Neuronal stem cell (in vitro differentiated cells): Measurements from ENCODE around the gene NTF4.
"Not testable (repeated sequence)": the region's sequence is repeated elsewhere in the genome, so short reads cannot be mapped to it uniquely, and the experiment has no call there.

ENCODE experiments used
- DNase-seq: peaks from one replicate; pipeline ENCODE4 v3.0.0-alpha.2; 2013; ENCODE audit warnings: low spot score
- H2AFZ ChIP-seq: one replicate; pipeline ENCODE4 v1.6.1; 2013; ENCODE audit warnings: mild to moderate bottlenecking, low read length, inconsistent platforms
- H2AK5ac ChIP-seq: 2 replicates; pipeline ENCODE4 v1.6.1; 2013; ENCODE audit warnings: low read depth, mild to moderate bottlenecking, inconsistent platforms, low read length, moderate library complexity, mixed read lengths
- H2BK120ac ChIP-seq: 2 replicates; pipeline ENCODE4 v1.6.1; 2013; ENCODE audit warnings: low read depth, mild to moderate bottlenecking, inconsistent platforms, low read length, moderate library complexity, mixed read lengths
- H2BK12ac ChIP-seq: one replicate; pipeline ENCODE4 v1.6.1; 2013; ENCODE audit warnings: low read length, inconsistent platforms
- H2BK15ac ChIP-seq: 2 replicates; pipeline ENCODE4 v1.6.1; 2013; ENCODE audit warnings: mild to moderate bottlenecking, low read length, inconsistent platforms, mixed read lengths
- H2BK5ac ChIP-seq: one replicate; pipeline ENCODE4 v1.6.1; 2013; ENCODE audit warnings: inconsistent platforms, mild to moderate bottlenecking, low read length, moderate library complexity
- H3K14ac ChIP-seq: one replicate; pipeline ENCODE4 v1.6.1; 2013; ENCODE audit warnings: low read length, inconsistent platforms
- H3K18ac ChIP-seq: 2 replicates; pipeline ENCODE4 v1.6.1; 2013; ENCODE audit warnings: low read length, inconsistent platforms
- H3K23ac ChIP-seq: 2 replicates; pipeline ENCODE4 v1.6.1; 2013; ENCODE audit warnings: low read depth, mild to moderate bottlenecking, mixed read lengths, low read length, inconsistent platforms; ENCODE audit not compliant: poor library complexity
- H3K27ac ChIP-seq: replicated peaks from 3 replicates; pipeline ENCODE4 v1.5.1; 2013; ENCODE audit warnings: low read length, inconsistent platforms
- H3K27me3 ChIP-seq, 3 experiments: 2 replicates each; pipeline ENCODE4 v1.6.1; 2013; ENCODE audit warnings: low read length in 3 of 3, mild to moderate bottlenecking in 2 of 3, inconsistent platforms in 1 of 3, low read depth in 1 of 3, mixed read lengths in 1 of 3, moderate library complexity in 1 of 3; ENCODE audit not compliant: control insufficient read depth in 3 of 3, insufficient read depth in 3 of 3
- H3K36me3 ChIP-seq, 2 donors: replicated peaks in 1 of 2; 2 replicates each; pipeline ENCODE4 v1.6.1; 2013; ENCODE audit warnings: low read length in 2 of 2; ENCODE audit not compliant: control insufficient read depth in 2 of 2, insufficient read depth in 2 of 2
- H3K4ac ChIP-seq: 2 replicates; pipeline ENCODE4 v1.6.1; 2013; ENCODE audit warnings: inconsistent platforms, mild to moderate bottlenecking, low read length, moderate library complexity
- H3K4me1 ChIP-seq, 2 donors: 1 replicate in 1 of 2; 2 replicates in 1 of 2; pipeline ENCODE4 v1.6.1; 2013; ENCODE audit warnings: low read length in 2 of 2, low read depth in 1 of 2; ENCODE audit not compliant: control insufficient read depth in 2 of 2, insufficient read depth in 1 of 2
- H3K4me2 ChIP-seq: one replicate; pipeline ENCODE4 v1.6.1; 2013; ENCODE audit warnings: mild to moderate bottlenecking, low read length, inconsistent platforms; ENCODE audit not compliant: insufficient read depth, poor library complexity, severe bottlenecking
- H3K4me3 ChIP-seq, 2 donors: 2 replicates each; pipeline ENCODE4 v1.5.1; 2013; ENCODE audit warnings: low read length in 2 of 2, mild to moderate bottlenecking in 2 of 2, inconsistent platforms in 1 of 2, moderate library complexity in 1 of 2
- H3K79me1 ChIP-seq: one replicate; pipeline ENCODE4 v1.6.1; 2013; ENCODE audit warnings: low read depth, mild to moderate bottlenecking, inconsistent platforms, low read length, moderate library complexity
- H3K9ac ChIP-seq: one replicate; pipeline ENCODE4 v1.6.1; 2013; ENCODE audit warnings: mild to moderate bottlenecking, low read depth, low read length, inconsistent platforms; ENCODE audit not compliant: poor library complexity
- H3K9me3 ChIP-seq, 2 donors: replicated peaks in 1 of 2; 2 replicates each; pipeline versions ENCODE3 to v1.6.1; 2013; ENCODE audit warnings: low read length in 2 of 2, mild to moderate bottlenecking in 2 of 2, inconsistent platforms in 1 of 2, low read depth in 1 of 2, mixed read lengths in 1 of 2, moderate library complexity in 1 of 2; ENCODE audit not compliant: control insufficient read depth in 2 of 2, insufficient read depth in 1 of 2
- H4K8ac ChIP-seq: one replicate; pipeline ENCODE4 v1.6.1; 2013; ENCODE audit warnings: low read depth, mild to moderate bottlenecking, inconsistent platforms, low read length, moderate library complexity
- H4K91ac ChIP-seq: one replicate; pipeline ENCODE4 v1.6.1; 2013; ENCODE audit warnings: low read length, low read depth, mild to moderate bottlenecking, inconsistent platforms; ENCODE audit not compliant: poor library complexity
- WGBS, 2 donors: extraction: QIAGEN DNeasy Blood & Tissue Kit; methylation state at CpG; one replicate each; pipeline ENCODE4 v1.1.7; 2013; ENCODE audit warnings: missing lambda C conversion rate in 2 of 2, mixed read lengths in 1 of 2; ENCODE audit not compliant: insufficient read length in 2 of 2, insufficient replicate concordance in 1 of 2; ENCODE audit errors: extremely low coverage in 2 of 2; 5-methylcytosine and 5-hydroxymethylcytosine counted together

NTF4 gene

DNA sequence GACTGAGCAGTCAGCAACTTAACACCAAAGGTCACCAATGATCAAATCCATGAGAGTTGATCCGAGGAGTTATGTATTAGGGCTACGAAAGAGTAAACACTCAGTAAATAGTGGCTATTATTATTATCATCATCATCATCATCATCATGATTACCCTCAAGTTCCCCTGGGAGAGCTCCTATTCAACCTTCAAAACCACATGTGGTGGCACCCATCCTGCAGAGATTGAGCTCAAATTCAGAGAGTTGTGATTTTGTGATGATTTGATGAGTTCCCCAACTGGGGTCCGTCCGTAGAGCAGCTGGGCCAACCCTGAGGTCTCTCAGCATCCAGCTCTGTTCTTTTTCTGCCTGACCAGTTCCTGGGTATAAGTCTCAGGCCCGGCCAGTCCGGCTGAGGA, 39.5 kb downstream of the NTF4 start:
- not testable (repeated sequence) for H3K27me3 ChIP-seq, H2BK12ac ChIP-seq, H3K27ac ChIP-seq, H4K91ac ChIP-seq, H4K8ac ChIP-seq, H3K23ac ChIP-seq, H2BK5ac ChIP-seq, H3K4ac ChIP-seq, H3K79me1 ChIP-seq, H2BK15ac ChIP-seq, H3K9me3 ChIP-seq, H3K9ac ChIP-seq, H2AFZ ChIP-seq, H3K4me3 ChIP-seq, H2BK120ac ChIP-seq, H3K4me2 ChIP-seq, H2AK5ac ChIP-seq, H3K14ac ChIP-seq, H3K18ac ChIP-seq, DNase-seq, H3K4me1 ChIP-seq, H3K36me3 ChIP-seq
- WGBS, 2 donors: no CpG with 5 or more reads among the region's 6 CpGs

DNA sequence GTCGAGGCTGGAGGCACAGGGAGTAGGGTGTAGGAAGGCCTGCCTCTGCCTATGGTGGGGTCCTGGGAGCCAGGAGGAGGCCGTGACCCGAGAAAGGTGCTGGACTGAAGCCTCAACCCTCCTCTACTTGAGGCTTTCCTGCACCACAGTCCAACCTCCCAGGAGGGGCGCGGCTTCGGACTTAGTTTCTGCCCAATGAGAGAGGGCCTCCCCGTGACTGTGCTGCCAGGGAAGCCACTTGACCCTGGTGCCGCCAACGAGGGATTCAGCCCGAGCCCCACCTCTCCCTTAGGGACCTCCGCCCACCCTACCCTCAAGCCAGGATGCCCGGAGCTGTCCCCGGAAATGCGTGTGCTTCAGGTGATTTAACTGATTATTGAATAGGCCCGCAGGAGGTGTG, 40.4 kb downstream of the NTF4 start, which contains the start of gene CGB3:
Gene CGB3 (minus strand): TSS at position 101 of the 400 bp plus-strand sequence. CDS start 362 bp downstream, outside the sequence.
- H3K4ac ChIP-seq, H4K8ac ChIP-seq, H3K23ac ChIP-seq, H3K79me1 ChIP-seq, H2BK12ac ChIP-seq, H3K4me2 ChIP-seq, H3K36me3 ChIP-seq, H2AFZ ChIP-seq, H3K27me3 ChIP-seq, H4K91ac ChIP-seq, DNase-seq, H3K27ac ChIP-seq, H3K9me3 ChIP-seq, H3K9ac ChIP-seq, H3K18ac ChIP-seq, H2AK5ac ChIP-seq, H2BK5ac ChIP-seq, H2BK15ac ChIP-seq, H2BK120ac ChIP-seq, H3K14ac ChIP-seq, H3K4me1 ChIP-seq, H3K4me3 ChIP-seq: not testable (repeated sequence)
- no CpG with 5 or more reads among the region's 15 CpGs for WGBS, 2 donors

DNA sequence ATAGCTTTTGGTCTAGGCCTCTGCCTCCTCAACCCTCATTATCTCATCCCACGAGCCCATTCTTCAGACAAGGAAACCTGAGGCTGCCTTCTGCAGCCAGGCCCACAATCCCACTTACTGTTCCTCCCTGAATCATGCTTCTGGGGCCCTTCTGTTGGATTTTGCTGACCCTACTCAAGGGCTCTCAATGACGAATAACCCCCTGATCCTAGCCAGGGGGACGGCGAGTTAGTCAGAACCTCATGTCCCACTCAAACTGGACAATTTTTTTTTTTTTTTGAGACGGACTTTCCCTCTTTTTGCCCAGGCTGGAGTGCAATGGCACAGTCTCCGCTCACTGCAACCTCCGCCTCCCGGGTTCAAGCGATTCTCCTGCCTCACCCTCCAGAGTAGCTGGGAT, 42.5 kb downstream of the NTF4 start:
- Histone ChIP-seq H3K4me3 (no peak overlapping the region), H3K4ac (no peak overlapping the region), H3K9ac (no peak overlapping the region), H3K23ac (no peak overlapping the region), H3K27ac (no peak overlapping the region), H4K91ac (no peak overlapping the region), H3K14ac (no peak overlapping the region), H3K27me3 (peaks cover 0 to 25% (median 0%) of the 10 kb centered on the region in 3 experiments), H2BK5ac (no peak overlapping the region), H4K8ac (no peak overlapping the region), H3K18ac (no peak overlapping the region), H3K4me2 (no peak overlapping the region), H3K79me1 (no peaks in the 10 kb centered on the region), H2BK120ac (no peak overlapping the region), H3K36me3 (peaks cover 0 to 2% of the 10 kb centered on the region in 2 donors), H3K4me1 (peaks cover 9% of the 10 kb centered on the region in 2 donors), H2BK12ac (no peak overlapping the region), H2BK15ac (no peak overlapping the region), H2AK5ac (no peak overlapping the region), H3K9me3 (no peaks in the 10 kb centered on the region), H2AFZ (no peak overlapping the region)
- no peak for DNase-seq
- WGBS, 2 donors: no CpG with 5 or more reads among the region's 9 CpGs

DNA sequence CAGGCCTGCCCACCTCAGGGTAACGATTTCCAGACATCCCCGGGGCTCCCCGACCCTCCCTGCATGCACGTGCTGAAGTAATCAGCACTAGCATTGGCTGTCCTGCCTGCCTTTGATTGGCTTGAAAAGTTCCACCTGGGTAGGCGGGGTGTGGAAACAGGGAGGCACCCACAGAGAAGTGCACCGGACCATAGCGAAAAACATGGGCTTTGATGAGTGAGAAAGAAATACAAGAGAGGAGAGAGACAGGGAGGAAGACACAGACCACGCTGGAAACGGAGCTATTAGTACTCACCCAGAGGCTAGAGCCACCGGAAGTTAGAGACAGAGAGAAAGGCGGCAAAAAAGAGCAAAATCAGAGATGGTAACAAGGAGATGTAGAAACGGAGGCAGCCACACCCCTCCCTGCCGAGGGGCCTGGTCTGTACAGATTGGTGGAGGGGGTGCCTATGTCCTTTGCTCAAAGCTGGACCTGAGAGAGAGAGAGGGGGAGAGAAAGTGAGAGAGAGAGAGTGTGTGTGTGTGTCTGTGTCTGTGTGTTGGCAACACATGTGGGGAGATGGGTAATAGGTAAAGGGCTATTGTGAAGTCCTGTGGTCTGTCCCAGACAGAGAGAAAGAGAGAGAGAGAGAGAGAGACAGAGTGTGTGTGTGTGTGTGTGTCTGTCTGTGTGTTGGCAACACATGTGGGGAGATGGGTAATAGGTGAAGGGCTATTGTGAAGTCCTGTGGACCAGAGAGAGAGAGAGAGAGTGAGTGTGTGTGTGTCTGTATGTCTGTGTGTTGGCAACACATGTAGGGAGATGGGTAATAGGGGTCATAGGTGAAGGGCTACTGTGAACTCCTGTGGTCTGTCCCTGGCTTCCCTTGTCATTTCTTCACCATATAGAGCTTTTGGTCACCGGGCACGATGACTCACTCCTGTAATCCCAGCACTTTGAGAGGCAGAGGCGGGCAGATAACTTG, 43.4 kb downstream of the NTF4 start:
- Histone ChIP-seq H2BK120ac (no peak overlapping the region), H3K9ac (no peak overlapping the region), H3K9me3 (no peaks in the 10 kb centered on the region), H3K4me3 (no peak overlapping the region), H4K91ac (no peak overlapping the region), H2AFZ (peak overlapping the region; percentile 82), H3K4me2 (no peak overlapping the region), H3K14ac (no peak overlapping the region), H2BK5ac (no peak overlapping the region), H3K27me3 (peaks cover 0 to 25% (median 0%) of the 10 kb centered on the region in 3 experiments), H3K36me3 (peaks cover under 1 to 8% of the 10 kb centered on the region in 2 donors), H2AK5ac (no peak overlapping the region), H2BK12ac (no peak overlapping the region), H3K18ac (no peak overlapping the region), H3K79me1 (no peaks in the 10 kb centered on the region), H2BK15ac (peak overlapping the region; percentile 37), H3K4ac (no peak overlapping the region), H4K8ac (peak overlapping the region; percentile 43), H3K23ac (peak overlapping the region; percentile 47), H3K4me1 (peaks cover 9% of the 10 kb centered on the region in 2 donors), H3K27ac (no peak overlapping the region)
- WGBS, 2 donors: no CpG with 5 or more reads among the region's 16 CpGs
- no peak for DNase-seq
